Measurements from ENCODE around the gene KCNC3.

Gene KCNC3

DNA sequence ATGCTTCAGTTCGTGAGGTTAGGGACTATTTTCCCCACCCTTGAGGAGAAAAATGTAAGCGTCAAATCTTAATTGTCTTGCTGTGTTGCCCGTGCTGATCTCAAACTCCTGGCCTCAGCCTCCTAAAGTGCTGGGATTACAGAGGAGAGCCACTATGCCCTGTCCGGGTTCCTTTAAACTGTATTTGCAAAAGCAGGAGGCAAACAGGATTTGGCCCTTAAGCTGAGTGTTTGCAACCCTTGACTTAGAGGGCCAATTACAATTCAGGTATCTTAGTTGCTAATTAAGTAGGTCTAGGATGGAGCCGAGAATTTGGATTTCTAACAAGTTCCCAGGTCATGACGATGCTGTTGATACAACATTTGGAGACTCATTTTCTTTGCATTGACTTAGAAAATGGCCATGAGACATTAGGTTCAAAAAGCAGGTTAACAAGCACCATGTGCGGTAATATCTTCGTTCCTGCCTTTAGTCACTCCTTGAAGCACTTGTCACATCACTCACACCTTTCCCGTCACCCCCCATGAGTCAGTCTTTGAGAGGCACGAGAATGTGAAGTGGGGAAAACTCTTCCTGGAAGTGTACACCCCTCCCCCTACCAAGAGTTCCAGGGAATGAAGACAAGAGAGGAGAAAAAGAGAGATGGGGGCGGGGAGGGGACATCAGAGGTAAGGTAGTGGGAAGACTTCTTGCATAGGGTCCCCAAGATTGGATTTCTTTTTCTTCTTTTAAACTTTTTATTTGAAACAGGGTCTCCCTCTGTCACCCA lies 33.7 kb upstream of the KCNC3 start:
- no peak for DNase-seq (ENCODE audit: extremely low read depth, insufficient read length)
- H3K36me3 ChIP-seq (ENCODE audit: control insufficient read depth, insufficient read depth, low read length), result no peaks in the 10 kb centered on the region
- H3K27me3 ChIP-seq (replicated peaks; ENCODE audit: control insufficient read depth, insufficient read depth, low read length), result no peaks in the 10 kb centered on the region
- no peak overlapping the region for H3K4me3 ChIP-seq (replicated peaks; ENCODE audit: low read depth, low read length)
- TF ChIP-seq, protein P1, sequence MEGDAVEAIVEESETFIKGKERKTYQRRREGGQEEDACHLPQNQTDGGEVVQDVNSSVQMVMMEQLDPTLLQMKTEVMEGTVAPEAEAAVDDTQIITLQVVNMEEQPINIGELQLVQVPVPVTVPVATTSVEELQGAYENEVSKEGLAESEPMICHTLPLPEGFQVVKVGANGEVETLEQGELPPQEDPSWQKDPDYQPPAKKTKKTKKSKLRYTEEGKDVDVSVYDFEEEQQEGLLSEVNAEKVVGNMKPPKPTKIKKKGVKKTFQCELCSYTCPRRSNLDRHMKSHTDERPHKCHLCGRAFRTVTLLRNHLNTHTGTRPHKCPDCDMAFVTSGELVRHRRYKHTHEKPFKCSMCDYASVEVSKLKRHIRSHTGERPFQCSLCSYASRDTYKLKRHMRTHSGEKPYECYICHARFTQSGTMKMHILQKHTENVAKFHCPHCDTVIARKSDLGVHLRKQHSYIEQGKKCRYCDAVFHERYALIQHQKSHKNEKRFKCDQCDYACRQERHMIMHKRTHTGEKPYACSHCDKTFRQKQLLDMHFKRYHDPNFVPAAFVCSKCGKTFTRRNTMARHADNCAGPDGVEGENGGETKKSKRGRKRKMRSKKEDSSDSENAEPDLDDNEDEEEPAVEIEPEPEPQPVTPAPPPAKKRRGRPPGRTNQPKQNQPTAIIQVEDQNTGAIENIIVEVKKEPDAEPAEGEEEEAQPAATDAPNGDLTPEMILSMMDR (IDR thresholded peaks at IDR 0.05; ENCODE audit: insufficient read depth, low read length, poor library complexity, severe bottlenecking), result no peak

- TF ChIP-seq, protein P1 (IDR thresholded peaks at IDR 0.05; ENCODE audit: insufficient read depth, low read length, poor library complexity, severe bottlenecking), result no peak
- Histone ChIP-seq H3K4me3 (replicated peaks; ENCODE audit: low read depth, low read length) (no peak overlapping the region), H3K27me3 (replicated peaks; ENCODE audit: control insufficient read depth, insufficient read depth, low read length) (no peaks in the 10 kb centered on the region), H3K36me3 (ENCODE audit: control insufficient read depth, insufficient read depth, low read length) (no peaks in the 10 kb centered on the region)
- DNase-seq (ENCODE audit: extremely low read depth, insufficient read length), result no peak
These were observed 32.8 kb upstream of the KCNC3 start for GRCh38 chr19:50362030-50362412.

DNA sequence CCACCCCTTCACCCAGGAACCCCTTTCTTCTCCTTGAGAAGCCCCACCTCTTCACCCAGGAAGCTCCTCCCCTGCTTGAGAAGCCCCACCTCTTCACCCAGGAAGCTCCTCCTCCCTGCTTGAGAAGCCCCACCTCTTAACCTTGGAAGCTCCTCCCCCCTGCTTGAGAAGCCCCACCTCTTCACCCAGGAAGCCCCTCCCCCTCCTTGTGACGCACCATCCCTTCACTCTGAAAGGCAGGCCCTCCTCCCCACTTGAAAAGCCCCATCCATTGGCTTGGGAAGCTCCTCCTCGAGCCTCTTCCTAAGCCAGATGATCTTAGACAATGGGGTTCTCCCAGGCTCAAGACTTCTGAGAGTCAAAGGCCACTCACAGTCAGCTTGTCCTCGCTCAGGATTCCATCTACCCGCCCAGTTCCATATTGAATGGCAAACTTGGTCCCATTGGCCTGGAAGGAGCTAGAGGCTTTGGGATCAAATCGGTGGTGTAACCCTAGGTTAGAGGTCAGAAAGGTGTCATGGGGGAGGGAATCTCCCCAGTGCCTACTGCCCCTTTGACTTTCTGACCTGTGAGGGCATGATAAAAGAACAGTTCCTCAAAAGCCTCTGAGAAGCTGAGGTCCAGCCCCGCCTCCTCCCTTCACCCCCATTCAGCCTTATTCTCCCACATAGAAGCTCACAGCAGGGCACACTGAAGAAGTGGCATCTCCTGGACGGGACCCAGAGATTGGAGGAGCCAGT lies 32.3 kb upstream of the KCNC3 start:
- Histone ChIP-seq H3K36me3 (ENCODE audit: control insufficient read depth, insufficient read depth, low read length) (no peaks in the 10 kb centered on the region), H3K27me3 (replicated peaks; ENCODE audit: control insufficient read depth, insufficient read depth, low read length) (no peaks in the 10 kb centered on the region), H3K4me3 (replicated peaks; ENCODE audit: low read depth, low read length) (no peak overlapping the region)
- no peak for DNase-seq (ENCODE audit: extremely low read depth, insufficient read length)
- TF ChIP-seq, protein P1 (IDR thresholded peaks at IDR 0.05; ENCODE audit: insufficient read depth, low read length, poor library complexity, severe bottlenecking), result no peak

DNA sequence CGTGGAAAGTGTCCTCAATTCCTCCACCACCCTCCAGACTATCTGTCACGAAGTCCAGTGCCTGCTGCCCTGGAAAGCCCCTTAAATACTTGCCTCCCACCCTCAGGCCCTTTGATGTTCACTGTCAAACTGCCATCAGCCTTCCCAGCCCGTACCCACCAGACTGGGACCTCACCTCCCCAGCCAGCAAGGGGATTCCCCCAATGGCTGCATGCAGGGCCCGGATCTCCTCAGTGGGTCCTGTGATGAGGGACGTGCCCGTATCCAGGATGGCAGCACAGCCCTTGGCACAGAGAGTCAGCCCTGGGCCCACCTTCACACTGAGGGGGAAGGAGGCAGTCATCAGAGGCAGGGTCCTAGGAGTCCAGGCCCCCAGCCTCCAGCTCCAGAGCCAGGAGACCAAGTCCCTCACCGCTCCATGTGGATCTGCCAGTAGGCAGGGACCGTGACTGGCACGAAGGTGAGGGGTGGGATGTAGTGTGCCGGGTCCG lies 30.2 kb upstream of the KCNC3 start:
- DNase-seq (ENCODE audit: extremely low read depth, insufficient read length), result no peak
- Histone ChIP-seq H3K4me3 (replicated peaks; ENCODE audit: low read depth, low read length) (no peak overlapping the region), H3K27me3 (replicated peaks; ENCODE audit: control insufficient read depth, insufficient read depth, low read length) (no peaks in the 10 kb centered on the region), H3K36me3 (ENCODE audit: control insufficient read depth, insufficient read depth, low read length) (no peaks in the 10 kb centered on the region)
- TF ChIP-seq, protein P1 (IDR thresholded peaks at IDR 0.05; ENCODE audit: insufficient read depth, low read length, poor library complexity, severe bottlenecking), result no peak

GRCh38 chr19:50358483-50359327 lies 29.5 kb upstream of the KCNC3 start:
- TF ChIP-seq, protein P1 (IDR thresholded peaks at IDR 0.05; ENCODE audit: insufficient read depth, low read length, poor library complexity, severe bottlenecking), result no peak
- peak; percentile 93 for DNase-seq (ENCODE audit: extremely low read depth, insufficient read length)
- H3K4me3 ChIP-seq (replicated peaks; ENCODE audit: low read depth, low read length), result peak overlapping the region; percentile 65
- no peaks in the 10 kb centered on the region for H3K36me3 ChIP-seq (ENCODE audit: control insufficient read depth, insufficient read depth, low read length)
- no peaks in the 10 kb centered on the region for H3K27me3 ChIP-seq (replicated peaks; ENCODE audit: control insufficient read depth, insufficient read depth, low read length)
